ENCODE measurements around the gene CDH23. TPM values are rescaled to one million over a fixed set of nuclear protein-coding genes. Genes with fewer than 3 reads are reported as not detected.

The CDH23 gene
- total RNA-seq, 2 donors from 2014 or later: 3.9 to 74.8 TPM

DNA sequence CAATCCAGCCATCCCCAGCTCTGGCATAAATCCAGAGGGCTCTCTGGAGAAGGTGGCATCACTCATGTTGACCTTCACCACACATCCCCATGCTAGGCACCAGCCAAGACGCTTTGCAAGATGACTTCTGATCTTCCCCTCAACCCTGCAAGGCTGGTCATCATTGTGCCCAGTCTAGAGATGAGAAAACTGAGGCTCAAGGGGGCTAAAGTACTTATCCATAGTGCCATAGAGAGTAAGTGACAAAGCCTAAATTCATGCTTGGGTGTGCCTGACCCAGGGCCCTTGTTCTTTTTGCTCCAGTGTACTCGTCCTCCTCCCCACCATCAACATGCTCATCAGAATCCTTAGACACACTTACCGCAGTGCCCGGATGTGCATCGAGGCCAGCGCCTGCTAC, 324.6 kb downstream of the CDH23 start:
- intact Hi-C loops (cut with DNase I): no loop called here
- no peaks in the 10 kb centered on the region for H3K27me3 ChIP-seq (replicated peaks; ENCODE audit: insufficient read depth)
- no peaks in the 10 kb centered on the region for H3K9me3 ChIP-seq
- TF ChIP-seq POLR2A (IDR thresholded peaks at IDR 0.05): no peak
- WGBS: 98% methylated on average over 6 of the region's 6 CpGs
- no peak overlapping the region for H3K4me3 ChIP-seq
- no peaks in the 10 kb centered on the region for H3K36me3 ChIP-seq
- no peaks in the 10 kb centered on the region for H3K4me1 ChIP-seq (replicated peaks)
- no peak for DNase-seq (ENCODE audit: low spot score)
- no peak overlapping the region for H3K27ac ChIP-seq

DNA sequence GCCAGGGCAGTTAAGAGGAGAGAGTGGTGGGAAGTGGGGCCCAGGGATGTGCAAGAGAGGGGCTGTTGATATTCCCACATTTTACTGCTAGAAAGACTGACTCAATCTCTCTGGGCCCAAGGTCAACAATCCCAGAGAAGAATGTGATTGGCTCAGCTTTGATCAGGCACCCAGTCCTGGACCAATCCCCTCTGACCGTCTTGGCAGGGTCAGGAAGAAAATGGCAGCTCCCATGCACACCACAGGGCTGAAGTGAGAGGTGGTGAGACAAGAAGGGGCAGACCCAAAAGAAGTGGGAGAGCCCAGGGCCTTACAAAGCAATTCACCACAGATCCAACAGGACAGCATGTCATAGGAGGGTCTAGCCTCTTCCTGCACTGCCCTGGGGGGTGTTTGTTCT, 326.1 kb downstream of the CDH23 start:
- 94% methylated on average over 1 of the region's 1 CpG for WGBS

DNA sequence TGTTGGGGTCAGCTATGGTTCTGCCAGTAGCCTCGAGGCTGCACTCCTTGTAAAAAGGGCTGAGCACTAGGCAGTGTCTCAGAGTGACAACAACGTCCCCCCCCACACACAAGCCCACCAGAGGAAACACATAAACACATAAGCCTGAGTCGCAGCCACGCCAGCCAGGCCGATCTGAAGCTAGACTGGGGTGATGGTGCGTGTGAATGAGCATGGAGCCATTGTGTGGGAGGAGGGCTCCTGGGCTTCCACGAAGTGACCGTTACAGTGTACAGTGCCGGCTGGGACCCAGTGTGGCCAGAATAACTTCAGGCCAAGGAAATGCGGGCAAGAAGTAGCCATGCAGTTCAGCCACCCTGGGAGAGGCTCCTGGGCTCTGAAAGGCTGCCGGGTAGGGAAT, 326.6 kb downstream of the CDH23 start:
- intact Hi-C loops (cut with DNase I): no loop called here
- no peak for TF ChIP-seq POLR2AphosphoS5 (IDR thresholded peaks at IDR 0.05)
- TF ChIP-seq, protein P1, sequence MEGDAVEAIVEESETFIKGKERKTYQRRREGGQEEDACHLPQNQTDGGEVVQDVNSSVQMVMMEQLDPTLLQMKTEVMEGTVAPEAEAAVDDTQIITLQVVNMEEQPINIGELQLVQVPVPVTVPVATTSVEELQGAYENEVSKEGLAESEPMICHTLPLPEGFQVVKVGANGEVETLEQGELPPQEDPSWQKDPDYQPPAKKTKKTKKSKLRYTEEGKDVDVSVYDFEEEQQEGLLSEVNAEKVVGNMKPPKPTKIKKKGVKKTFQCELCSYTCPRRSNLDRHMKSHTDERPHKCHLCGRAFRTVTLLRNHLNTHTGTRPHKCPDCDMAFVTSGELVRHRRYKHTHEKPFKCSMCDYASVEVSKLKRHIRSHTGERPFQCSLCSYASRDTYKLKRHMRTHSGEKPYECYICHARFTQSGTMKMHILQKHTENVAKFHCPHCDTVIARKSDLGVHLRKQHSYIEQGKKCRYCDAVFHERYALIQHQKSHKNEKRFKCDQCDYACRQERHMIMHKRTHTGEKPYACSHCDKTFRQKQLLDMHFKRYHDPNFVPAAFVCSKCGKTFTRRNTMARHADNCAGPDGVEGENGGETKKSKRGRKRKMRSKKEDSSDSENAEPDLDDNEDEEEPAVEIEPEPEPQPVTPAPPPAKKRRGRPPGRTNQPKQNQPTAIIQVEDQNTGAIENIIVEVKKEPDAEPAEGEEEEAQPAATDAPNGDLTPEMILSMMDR (IDR thresholded peaks at IDR 0.05): no peak
- no peak for TF ChIP-seq POLR2A (IDR thresholded peaks at IDR 0.05)
- Histone ChIP-seq H3K9me3 (no peaks in the 10 kb centered on the region), H3K4me3 (no peak overlapping the region), H3K27me3 (replicated peaks; ENCODE audit: insufficient read depth) (no peaks in the 10 kb centered on the region), H3K27ac (no peak overlapping the region), H3K36me3 (no peaks in the 10 kb centered on the region), H3K4me1 (replicated peaks) (peaks cover 8% of the 10 kb centered on the region)
- WGBS: 87% methylated on average over 11 of the region's 11 CpGs
- no peak for DNase-seq (ENCODE audit: low spot score)

More for the DNA sequence above, 326.1 kb downstream of the CDH23 start:
- Histone ChIP-seq H3K9me3 (no peaks in the 10 kb centered on the region), H3K27ac (no peak overlapping the region), H3K27me3 (replicated peaks; ENCODE audit: insufficient read depth) (no peaks in the 10 kb centered on the region), H3K4me3 (no peak overlapping the region), H3K4me1 (replicated peaks) (peaks cover 7% of the 10 kb centered on the region), H3K36me3 (no peaks in the 10 kb centered on the region)
- no peak for TF ChIP-seq POLR2A (IDR thresholded peaks at IDR 0.05)
- TF ChIP-seq POLR2AphosphoS5 (IDR thresholded peaks at IDR 0.05): no peak
- TF ChIP-seq, protein P1 (IDR thresholded peaks at IDR 0.05): no peak
- DNase-seq (ENCODE audit: low spot score): no peak
- intact Hi-C loops (cut with DNase I): no loop called here

DNA sequence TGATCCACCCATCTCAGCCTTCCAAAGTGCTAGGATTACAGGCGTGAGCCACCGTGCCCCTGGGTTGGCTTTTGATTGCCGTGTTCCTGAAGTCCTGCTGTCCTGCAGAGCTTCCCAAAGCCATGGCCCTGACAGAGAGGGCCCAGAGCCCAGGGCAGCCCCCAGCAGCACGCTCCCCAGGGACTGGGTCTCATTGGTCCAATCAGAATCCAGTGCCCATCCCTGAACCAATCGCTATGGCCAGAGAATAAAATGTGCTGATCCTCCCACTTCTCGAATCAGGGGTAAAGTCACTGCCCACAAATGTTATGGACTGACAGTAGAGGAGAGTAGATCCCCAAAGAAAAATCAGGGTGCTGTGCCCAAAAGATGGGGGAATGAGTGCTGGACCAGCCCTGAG, 327.8 kb downstream of the CDH23 start:
- WGBS: 100% methylated on average over 6 of the region's 6 CpGs
- H3K9me3 ChIP-seq: no peaks in the 10 kb centered on the region
- intact Hi-C loops (cut with DNase I): no loop called here
- peaks cover 8% of the 10 kb centered on the region for H3K4me1 ChIP-seq (replicated peaks)
- H3K36me3 ChIP-seq: no peaks in the 10 kb centered on the region
- no peak overlapping the region for H3K27ac ChIP-seq
- TF ChIP-seq, protein P1 (IDR thresholded peaks at IDR 0.05): no peak
- TF ChIP-seq POLR2A (IDR thresholded peaks at IDR 0.05) (no peak), POLR2AphosphoS5 (IDR thresholded peaks at IDR 0.05) (no peak)
- no peak overlapping the region for H3K4me3 ChIP-seq
- H3K27me3 ChIP-seq (replicated peaks; ENCODE audit: insufficient read depth): no peaks in the 10 kb centered on the region
- DNase-seq (ENCODE audit: low spot score): no peak

DNA sequence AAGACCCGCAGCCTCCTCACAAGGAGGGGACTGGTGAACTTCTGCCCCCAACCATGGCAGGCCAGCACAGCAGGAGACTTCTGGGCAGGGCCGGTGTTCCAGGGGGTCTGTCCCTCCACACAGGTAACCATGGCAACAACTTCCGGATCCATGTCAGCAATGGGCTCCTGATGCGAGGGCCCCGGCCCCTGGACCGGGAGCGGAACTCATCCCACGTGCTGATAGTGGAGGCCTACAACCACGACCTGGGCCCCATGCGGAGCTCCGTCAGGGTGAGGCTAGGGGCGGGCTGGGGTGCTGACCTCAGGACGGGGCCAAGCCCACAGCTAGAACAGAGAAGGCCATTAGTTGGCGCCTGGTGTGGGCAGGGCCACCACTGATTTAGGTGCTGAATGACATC, 328.5 kb downstream of the CDH23 start:
- H3K27ac ChIP-seq: no peak overlapping the region
- H3K9me3 ChIP-seq: no peaks in the 10 kb centered on the region
- no peak for DNase-seq (ENCODE audit: low spot score)
- no peak overlapping the region for H3K4me3 ChIP-seq
- H3K4me1 ChIP-seq (replicated peaks): peaks cover 8% of the 10 kb centered on the region
- 94% methylated on average over 12 of the region's 14 CpGs for WGBS
- no peaks in the 10 kb centered on the region for H3K36me3 ChIP-seq
- no peaks in the 10 kb centered on the region for H3K27me3 ChIP-seq (replicated peaks; ENCODE audit: insufficient read depth)
- TF ChIP-seq POLR2AphosphoS5 (IDR thresholded peaks at IDR 0.05) (no peak), POLR2A (IDR thresholded peaks at IDR 0.05) (no peak)
- TF ChIP-seq, protein P1 (IDR thresholded peaks at IDR 0.05): no peak
- intact Hi-C loops (cut with DNase I): no loop called here
